HG02943 (cell line): Measurements from ENCODE around the gene PSMD5.

Source experiments
- ATAC-seq: cut with Tn5 transposase; IDR thresholded peaks from one replicate; pipeline ENCODE4 v1.9.1; 2021; ENCODE audit warnings: mild to moderate bottlenecking, low read depth, moderate library complexity; ENCODE audit not compliant: unreplicated experiment

The PSMD5 gene

DNA sequence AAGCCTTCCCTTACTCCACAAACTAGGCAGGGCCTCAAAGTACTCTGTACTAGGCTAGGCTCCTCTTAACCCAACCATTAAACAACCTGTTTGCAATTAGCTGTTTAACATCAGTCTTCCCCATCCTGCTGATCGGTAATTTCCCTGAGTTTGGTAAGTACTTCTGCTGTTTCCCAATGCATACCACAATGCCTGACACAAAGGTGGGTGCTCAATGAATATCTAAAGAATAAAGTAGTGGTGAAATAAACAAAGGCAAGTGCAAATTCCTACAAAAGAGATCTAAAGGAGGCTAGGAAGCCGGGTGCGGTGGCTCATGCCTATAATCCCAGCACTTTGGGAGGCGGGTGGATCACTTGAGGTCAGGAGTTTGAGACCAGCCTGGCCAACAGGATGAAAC is 74.5 kb downstream of the PSMD5 start:
- ATAC-seq, result no peak

DNA sequence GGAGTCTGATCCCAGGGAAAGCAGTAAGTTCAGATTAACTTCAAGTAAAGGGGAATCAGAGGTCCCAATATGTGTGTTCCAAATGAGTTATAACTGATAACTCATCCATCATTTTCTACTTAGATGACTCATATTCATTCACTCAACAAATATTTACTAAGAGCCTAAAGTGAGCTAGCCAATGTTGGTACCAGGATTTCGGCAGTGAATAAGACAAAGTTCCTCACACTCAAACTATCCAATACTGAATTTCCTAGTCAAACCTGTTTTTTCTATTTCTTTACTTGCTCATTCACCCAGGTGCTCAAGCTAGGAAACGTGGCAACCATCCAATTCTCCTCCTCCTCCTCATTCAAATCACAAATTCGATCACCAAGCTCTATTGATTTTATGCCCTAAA is 75.3 kb downstream of the PSMD5 start:
- ATAC-seq, result no peak
